GM23248 (cell line): ENCODE measurements around the gene ATF1. TPM values are rescaled to one million over a fixed set of nuclear protein-coding genes. Genes with fewer than 3 reads are reported as not detected.
"Not testable (repeated sequence)": the region's sequence is repeated elsewhere in the genome, so short reads cannot be mapped to it uniquely, and the experiment has no call there.

Experiments
- DNase-seq: peaks from one replicate; pipeline ENCODE4 v3.0.0-alpha.2; 2015
- H2AFZ ChIP-seq: fragments of 200-600 bp; sonication (generic); 2 replicates; pipeline ENCODE4 v1.6.1; 2016; ENCODE audit warnings: antibody characterized with exemption
- H3F3A ChIP-seq: fragments of 200-600 bp; sonication (generic); 2 replicates; pipeline ENCODE4 v1.6.1; 2016; ENCODE audit warnings: mild to moderate bottlenecking, antibody characterized with exemption, mixed run types; ENCODE audit not compliant: insufficient read depth
- H3K27ac ChIP-seq: fragments of 200-600 bp; sonication (generic); 2 replicates; pipeline ENCODE4 v1.5.1; 2016; ENCODE audit warnings: mild to moderate bottlenecking
- H3K27me3 ChIP-seq: fragments of 200-600 bp; sonication (generic); replicated peaks from 2 replicates; pipeline ENCODE4 v1.6.1; 2016; ENCODE audit warnings: mild to moderate bottlenecking; ENCODE audit not compliant: insufficient read depth
- H3K36me3 ChIP-seq: fragments of 200-600 bp; sonication (generic); 2 replicates; pipeline ENCODE4 v1.6.1; 2016; ENCODE audit warnings: low read depth, mild to moderate bottlenecking
- H3K4me1 ChIP-seq: fragments of 200-600 bp; sonication (generic); 2 replicates; pipeline ENCODE4 v1.6.1; 2016; ENCODE audit warnings: mild to moderate bottlenecking; ENCODE audit not compliant: insufficient read depth
- H3K4me2 ChIP-seq: fragments of 200-600 bp; sonication (generic); one replicate; pipeline ENCODE4 v1.6.1; 2016; ENCODE audit warnings: mild to moderate bottlenecking; ENCODE audit not compliant: unreplicated experiment
- H3K4me3 ChIP-seq: fragments of 200-600 bp; sonication (generic); 2 replicates; pipeline ENCODE4 v1.5.1; 2016; ENCODE audit warnings: mild to moderate bottlenecking
- H3K79me2 ChIP-seq: fragments of 200-600 bp; sonication (generic); 2 replicates; pipeline ENCODE4 v1.6.1; 2016; ENCODE audit warnings: mild to moderate bottlenecking; ENCODE audit not compliant: insufficient read depth
- H3K9ac ChIP-seq: fragments of 200-600 bp; sonication (generic); 2 replicates; pipeline ENCODE4 v1.6.1; 2016; ENCODE audit warnings: mild to moderate bottlenecking
- H3K9me2 ChIP-seq: fragments of 200-600 bp; sonication (generic); 2 replicates; pipeline ENCODE4 v1.6.1; 2016; ENCODE audit warnings: mixed run types, mild to moderate bottlenecking, moderate library complexity; ENCODE audit not compliant: insufficient read depth
- H3K9me3 ChIP-seq: fragments of 200-600 bp; sonication (generic); one replicate; pipeline ENCODE4 v1.6.1; 2017; ENCODE audit warnings: low read depth
- H4K20me1 ChIP-seq: fragments of 200-600 bp; sonication (generic); 2 replicates; pipeline ENCODE4 v1.6.0; 2016; ENCODE audit not compliant: insufficient read depth
- EZH2 ChIP-seq: fragments of 200-600 bp; sonication (generic); IDR thresholded peaks from 2 replicates; pipeline ENCODE4 v1.6.1; 2018; ENCODE audit warnings: antibody characterized with exemption, mild to moderate bottlenecking; ENCODE audit not compliant: insufficient read depth, poor library complexity, severe bottlenecking
- EZH2phosphoT487 ChIP-seq: fragments of 200-600 bp; sonication (generic); IDR thresholded peaks from 2 replicates; pipeline ENCODE4 v1.6.1; 2018; ENCODE audit warnings: antibody characterized with exemption, moderate library complexity, mild to moderate bottlenecking, low read depth; ENCODE audit not compliant: insufficient read depth
- whole genome bisulfite sequencing, 2 experiments: methylation state at CpG; one replicate each; pipeline ENCODE4 v1.1.6; 2015 to 2017; ENCODE audit warnings: low lambda C conversion rate in 2 of 2, low coverage in 1 of 2; ENCODE audit errors: missing lambda C conversion rate in 2 of 2; 5-methylcytosine and 5-hydroxymethylcytosine counted together
- in situ Hi-C: fragments of 300-500 bp; cut with MboI; formaldehyde crosslinking; loops from 2 replicates; pipeline ENCODE4 v1.15.0; 2020
- polyA plus RNA-seq: library from polyadenylated mRNA; unstranded; fragments of >200 nt; fragmentation: Nextera tagmentation; extraction: Ambion mirVana; gene quantifications from 2 replicates; pipeline ENCODE4 v1.2.1, GENCODE V29; 2016
- total RNA-seq: library from RNA; depleted of rRNA; stranded (reverse); fragments of >200 nt; shearing (Covaris generic); gene quantifications from 2 replicates; pipeline ENCODE4 v1.2.3, GENCODE V29; 2014

Gene ATF1
- total and polyA plus RNA-seq, 2 experiments from 2014 or later = 24.0 to 30.6 TPM

- Histone ChIP-seq H3K27ac (no peak overlapping the region), H3K79me2 (no peaks in the 10 kb centered on the region), H3K4me1 (no peaks in the 10 kb centered on the region), H3K9ac (no peak overlapping the region), H3K36me3 (no peaks in the 10 kb centered on the region), H3F3A (peaks cover 6% of the 10 kb centered on the region; the same call in 1 of the 2 replicates), H3K9me3 (no peaks in the 10 kb centered on the region), H4K20me1 (no peaks in the 10 kb centered on the region), H3K4me2 (no peak overlapping the region), H2AFZ (no peak overlapping the region), H3K4me3 (no peak overlapping the region), H3K9me2 (no peaks in the 10 kb centered on the region), H3K27me3 (peaks cover 11% of the 10 kb centered on the region; the same call in 1 of the 2 replicates)
- in situ Hi-C loops = no loop called here
- 17 to 18% methylated on average over 2 of the region's 2 CpGs for WGBS, 2 experiments
- DNase-seq = no peak
- TF ChIP-seq EZH2 (no peak), EZH2phosphoT487 (no peak)
Observed at GRCh38 chr12:50848963-50849362, 85.1 kb downstream of the ATF1 start.

GRCh38 chr12:50855218-50855617, 91.3 kb downstream of the ATF1 start:
- 89 to 96% methylated on average over 1 of the region's 1 CpG for WGBS, 2 experiments
- H3K9me3 ChIP-seq, H3K9me2 ChIP-seq, H4K20me1 ChIP-seq, in situ Hi-C loops, H2AFZ ChIP-seq, H3K79me2 ChIP-seq, H3F3A ChIP-seq, DNase-seq, H3K4me3 ChIP-seq, H3K4me1 ChIP-seq, H3K27ac ChIP-seq, H3K4me2 ChIP-seq, H3K9ac ChIP-seq, H3K36me3 ChIP-seq: not testable (repeated sequence)
- peaks cover 11% of the 10 kb centered on the region; the same call in 1 of the 2 replicates for H3K27me3 ChIP-seq

GRCh38 chr12:50855679-50856078, 91.8 kb downstream of the ATF1 start:
- H3K36me3 ChIP-seq, H3K4me3 ChIP-seq, H3K27ac ChIP-seq, H3K9me2 ChIP-seq, in situ Hi-C loops, H3K79me2 ChIP-seq, H3K4me1 ChIP-seq, H3K9ac ChIP-seq, H4K20me1 ChIP-seq, H2AFZ ChIP-seq, H3F3A ChIP-seq, H3K9me3 ChIP-seq, H3K4me2 ChIP-seq, DNase-seq: not testable (repeated sequence)
- WGBS, 2 experiments = 48 to 51% methylated on average over 2 of the region's 2 CpGs
- peaks cover 11% of the 10 kb centered on the region; the same call in 1 of the 2 replicates for H3K27me3 ChIP-seq

DNA sequence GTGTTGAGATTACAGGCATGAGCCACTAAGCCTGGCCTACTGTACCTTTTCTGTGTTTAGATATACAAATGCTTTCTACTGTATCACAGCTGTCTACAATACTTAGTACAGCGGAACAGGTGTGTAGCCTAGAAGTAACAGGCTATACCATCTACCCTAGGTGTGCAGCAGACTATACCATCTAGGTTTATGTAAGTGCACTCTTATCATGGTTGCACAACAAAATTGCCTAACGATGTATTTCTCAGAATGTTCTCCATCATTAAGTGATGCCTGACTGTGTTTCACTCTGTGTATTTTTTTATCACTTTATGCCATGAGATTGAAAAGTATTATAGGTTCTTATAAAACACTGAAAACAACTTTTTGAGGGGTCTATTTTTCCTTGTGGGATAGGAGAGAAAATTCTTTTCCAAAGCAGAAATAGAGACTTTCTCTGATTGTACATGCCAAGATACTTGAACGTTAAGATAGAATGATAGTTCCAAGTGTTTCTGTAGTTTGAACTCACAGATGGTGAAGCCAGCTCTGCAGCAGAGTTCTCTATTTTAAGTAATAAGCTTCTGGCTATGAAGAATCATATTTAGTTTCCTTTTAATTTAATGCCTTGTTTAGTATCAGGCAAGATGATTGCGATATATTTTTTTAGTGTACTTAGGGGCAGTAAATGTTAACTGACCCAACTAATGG, 95.9 kb downstream of the ATF1 start:
- Histone ChIP-seq H3K4me1 (peaks cover 9% of the 10 kb centered on the region), H4K20me1 (no peaks in the 10 kb centered on the region), H3K9me3 (no peaks in the 10 kb centered on the region), H3K4me3 (no peak overlapping the region), H3K27me3 (no peaks in the 10 kb centered on the region), H3K4me2 (no peak overlapping the region), H3K79me2 (no peaks in the 10 kb centered on the region), H3K9ac (no peak overlapping the region), H3F3A (no peaks in the 10 kb centered on the region), H3K9me2 (no peaks in the 10 kb centered on the region), H3K36me3 (no peaks in the 10 kb centered on the region), H3K27ac (no peak overlapping the region), H2AFZ (no peak overlapping the region; the same call in 1 of the 2 replicates)
- in situ Hi-C loops = no loop called here
- no peak for DNase-seq
- TF ChIP-seq EZH2phosphoT487 = no peak
- no peak for TF ChIP-seq EZH2
- WGBS, 2 experiments = 51 to 55% methylated on average over 4 of the region's 4 CpGs

GRCh38 chr12:50862316-50862715, 98.4 kb downstream of the ATF1 start:
- H2AFZ ChIP-seq = peak overlapping the region; percentile 6; the same call in 1 of the 2 replicates

More at GRCh38 chr12:50862316-50862715, 98.4 kb downstream of the ATF1 start:
- Histone ChIP-seq H3K27me3 (no peaks in the 10 kb centered on the region), H3F3A (no peaks in the 10 kb centered on the region), H3K4me1 (peaks cover 9% of the 10 kb centered on the region), H3K9me3 (no peaks in the 10 kb centered on the region), H3K4me3 (no peak overlapping the region), H3K9ac (no peak overlapping the region), H3K9me2 (no peaks in the 10 kb centered on the region), H3K36me3 (no peaks in the 10 kb centered on the region), H3K79me2 (no peaks in the 10 kb centered on the region), H3K27ac (no peak overlapping the region), H4K20me1 (no peaks in the 10 kb centered on the region), H3K4me2 (no peak overlapping the region)
- DNase-seq = peak; percentile 83
- TF ChIP-seq EZH2phosphoT487 (no peak), EZH2 (no peak)
- WGBS, 2 experiments = 63 to 78% methylated on average over 6 of the region's 6 CpGs
- in situ Hi-C loops = no loop called here
